Sigmoid colon (tissue), 3 donors: ENCODE data around the gene ARL8A.

Experiments used
- POLR2A ChIP-seq, 2 donors: fragments of 450-650 bp; IDR thresholded peaks; one replicate each; pipeline ENCODE4 v1.6.1; 2016; ENCODE audit warnings: antibody characterized with exemption in 2 of 2, mild to moderate bottlenecking in 2 of 2, moderate library complexity in 2 of 2
- TF ChIP-seq, protein P1 (sequence below), 4 experiments: fragments of 450-650 bp in 3 of 4; fragments of 200-600 bp in 1 of 4; IDR thresholded peaks; one replicate each; pipeline ENCODE4 v1.5.1; 2016 to 2019; ENCODE audit warnings: antibody characterized with exemption in 4 of 4, mild to moderate bottlenecking in 3 of 4, moderate library complexity in 2 of 4

- TF ChIP-seq, protein P1, sequence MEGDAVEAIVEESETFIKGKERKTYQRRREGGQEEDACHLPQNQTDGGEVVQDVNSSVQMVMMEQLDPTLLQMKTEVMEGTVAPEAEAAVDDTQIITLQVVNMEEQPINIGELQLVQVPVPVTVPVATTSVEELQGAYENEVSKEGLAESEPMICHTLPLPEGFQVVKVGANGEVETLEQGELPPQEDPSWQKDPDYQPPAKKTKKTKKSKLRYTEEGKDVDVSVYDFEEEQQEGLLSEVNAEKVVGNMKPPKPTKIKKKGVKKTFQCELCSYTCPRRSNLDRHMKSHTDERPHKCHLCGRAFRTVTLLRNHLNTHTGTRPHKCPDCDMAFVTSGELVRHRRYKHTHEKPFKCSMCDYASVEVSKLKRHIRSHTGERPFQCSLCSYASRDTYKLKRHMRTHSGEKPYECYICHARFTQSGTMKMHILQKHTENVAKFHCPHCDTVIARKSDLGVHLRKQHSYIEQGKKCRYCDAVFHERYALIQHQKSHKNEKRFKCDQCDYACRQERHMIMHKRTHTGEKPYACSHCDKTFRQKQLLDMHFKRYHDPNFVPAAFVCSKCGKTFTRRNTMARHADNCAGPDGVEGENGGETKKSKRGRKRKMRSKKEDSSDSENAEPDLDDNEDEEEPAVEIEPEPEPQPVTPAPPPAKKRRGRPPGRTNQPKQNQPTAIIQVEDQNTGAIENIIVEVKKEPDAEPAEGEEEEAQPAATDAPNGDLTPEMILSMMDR (IDR thresholded peaks at IDR 0.05) = no peak
- TF ChIP-seq POLR2A (IDR thresholded peaks at IDR 0.05) = no peak
These were observed 43.4 kb downstream of the ARL8A start for GRCh38 chr1:202101184-202101583.
